Nucleus accumbens (tissue), 56 donors: ENCODE measurements around the gene PRLR.

Experiments used
- DNase-seq, 56 donors: peaks; one replicate each; lab custom pipeline; 2025; lab: John Stamatoyannopoulos, UW

The PRLR gene

GRCh38 chr5:35237580-35238376, 7.5 kb upstream of the PRLR start:
- DNase-seq, result no peak

- DNase-seq, result no peak
Measured at GRCh38 chr5:35236770-35237169, 6.5 kb upstream of the PRLR start.

DNA sequence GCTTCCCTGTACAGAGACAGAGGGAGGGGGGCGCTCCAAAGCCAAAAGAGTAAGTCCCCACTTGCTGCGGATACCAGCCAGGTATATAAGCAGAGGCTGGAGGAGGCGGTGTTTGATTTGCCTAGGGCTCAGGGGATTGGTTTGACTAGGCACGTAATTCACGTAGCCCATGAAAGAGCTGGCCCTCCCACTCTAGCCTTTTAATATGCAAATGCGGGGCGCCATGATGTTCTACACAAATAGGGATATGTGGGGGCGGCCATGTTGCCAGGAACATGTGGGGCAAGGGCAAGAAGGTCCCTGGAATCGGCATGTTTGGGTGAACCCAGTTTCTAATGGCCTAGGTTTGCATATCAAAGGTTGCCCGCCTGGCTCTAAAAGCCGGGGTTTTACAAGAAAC, 3.3 kb upstream of the PRLR start:
- DNase-seq, result no peak

GRCh38 chr5:35233121-35233520, 2.8 kb upstream of the PRLR start:
- DNase-seq, result no peak

GRCh38 chr5:35232124-35232523, 1.8 kb upstream of the PRLR start:
- no peak for DNase-seq

DNA sequence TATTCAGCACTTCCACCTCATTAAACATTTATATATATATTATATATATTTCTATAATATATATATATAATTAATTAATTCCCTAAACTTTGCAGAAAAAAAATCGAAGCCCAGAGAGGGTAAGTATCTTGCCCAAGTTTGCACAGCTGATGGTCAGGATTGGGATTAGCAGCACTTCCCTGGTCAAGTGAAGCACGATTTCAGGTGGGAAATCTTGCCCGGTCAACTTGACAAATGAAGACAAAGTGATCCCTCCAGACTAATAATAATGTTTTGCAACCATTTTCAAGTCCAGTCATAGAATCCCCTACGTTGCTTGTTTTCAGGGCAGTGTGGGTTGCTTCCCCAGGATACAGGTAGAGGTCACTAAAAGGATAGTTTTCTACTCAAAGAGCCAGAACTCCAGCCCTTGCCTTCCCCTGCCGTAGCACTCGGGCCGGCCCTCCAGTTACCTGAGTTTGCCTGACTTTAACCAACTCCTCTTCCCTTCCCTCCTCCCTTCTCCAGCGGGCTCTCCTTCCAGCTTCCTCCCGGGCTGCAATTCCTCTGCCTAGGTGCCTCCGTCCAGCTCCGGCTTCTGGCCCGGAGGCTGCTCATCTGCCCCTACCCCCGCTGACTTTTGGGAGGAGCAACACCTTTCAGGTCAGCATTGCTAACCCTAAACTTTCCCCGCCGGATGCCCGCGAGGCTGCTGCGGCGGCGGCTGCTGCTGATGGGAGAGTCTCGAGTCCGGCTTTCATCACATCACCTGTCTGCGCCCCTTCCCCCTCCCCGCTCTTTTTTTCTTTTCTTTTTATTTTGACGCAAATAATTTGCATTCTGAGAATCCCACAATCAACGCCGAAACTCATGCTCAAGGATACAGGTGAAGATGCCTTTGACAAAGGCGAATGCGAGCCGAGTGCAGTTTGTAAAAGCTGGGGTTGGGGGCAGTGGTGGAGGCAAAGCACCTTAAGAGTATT, 930 bp downstream of the PRLR start:
- peak in 1 of 56 donors; percentile 10 for DNase-seq

- DNase-seq, result no peak
Measured at GRCh38 chr5:35228310-35228709, 2.0 kb downstream of the PRLR start.

- no peak for DNase-seq
Measured at GRCh38 chr5:35227720-35228119, 2.6 kb downstream of the PRLR start.

DNA sequence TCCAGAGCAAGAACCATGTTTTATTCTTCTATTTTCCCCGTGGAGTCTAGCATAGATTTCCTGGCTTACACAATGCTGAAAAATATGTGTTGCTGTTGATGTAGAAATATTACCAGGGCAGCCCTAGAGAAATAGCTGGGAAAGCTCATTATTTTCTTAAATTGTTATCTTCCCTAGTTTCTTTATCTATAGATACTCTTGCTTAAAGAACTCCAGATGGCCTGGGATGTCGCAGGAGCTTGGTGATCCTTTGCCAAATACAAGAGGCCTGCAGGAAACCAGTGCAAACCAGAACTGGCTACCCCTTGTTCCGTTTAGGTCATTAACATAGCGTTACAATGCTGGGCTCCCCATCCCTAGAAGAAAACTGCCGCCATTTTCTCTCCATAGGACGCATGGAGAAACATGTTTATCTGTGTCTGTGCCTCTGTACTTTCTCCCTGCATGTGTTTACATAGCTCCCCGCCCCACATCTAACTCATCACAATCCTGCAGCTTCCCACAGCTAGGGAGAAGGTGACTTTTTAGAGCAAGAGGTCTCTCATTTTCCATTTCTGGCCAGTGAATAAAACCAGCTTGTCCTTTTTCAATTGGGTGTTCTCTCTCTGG, 6.4 kb downstream of the PRLR start:
- no peak for DNase-seq

DNA sequence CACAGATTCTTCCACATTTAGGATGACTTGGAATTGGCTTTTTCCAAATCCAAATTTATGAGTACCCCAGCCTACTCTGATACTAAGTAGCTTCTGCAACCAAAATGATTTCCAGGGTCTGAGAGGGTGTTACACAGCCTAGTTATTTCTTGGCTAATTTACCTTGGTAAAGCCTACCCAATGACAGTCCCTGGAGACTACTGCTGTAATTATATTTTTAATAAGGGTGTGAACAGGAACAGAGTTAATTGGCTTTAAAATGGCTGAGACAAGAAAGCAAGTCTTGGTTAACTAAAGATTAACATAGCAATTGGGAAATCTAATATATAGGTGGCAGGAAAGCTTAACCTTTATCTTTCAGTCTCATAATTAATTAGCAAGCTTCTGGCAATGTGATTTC, 9.3 kb downstream of the PRLR start:
- DNase-seq, result no peak

DNA sequence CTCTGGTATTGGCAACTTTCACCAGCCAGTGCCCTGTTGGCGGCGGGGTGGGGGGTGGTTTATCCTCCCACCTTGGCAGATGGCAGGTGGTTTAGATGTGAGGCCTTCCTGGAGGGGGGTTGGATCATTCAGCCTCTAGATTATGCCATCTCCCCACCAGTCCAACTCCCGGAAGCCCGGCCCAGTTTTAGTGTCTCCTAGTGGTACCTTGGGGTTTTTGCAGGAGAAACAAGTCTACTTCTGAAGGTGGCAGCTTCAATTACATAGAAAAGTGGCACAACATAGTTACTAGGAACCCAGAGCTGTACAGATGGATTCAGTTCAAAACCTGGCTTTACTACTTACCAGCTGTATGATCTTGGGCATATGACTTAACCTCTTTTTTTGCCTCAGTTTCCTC, 11.3 kb downstream of the PRLR start:
- no peak for DNase-seq

GRCh38 chr5:35214051-35214450, 16.2 kb downstream of the PRLR start:
- no peak for DNase-seq

- DNase-seq, result no peak
Measured at GRCh38 chr5:35213608-35214007, 16.7 kb downstream of the PRLR start.

- DNase-seq, result no peak
Measured at GRCh38 chr5:35212122-35212982, 17.9 kb downstream of the PRLR start.

- DNase-seq, result peak in 4 of 56 donors; percentile 12 to 35 (median 20)
Measured at GRCh38 chr5:35209862-35210261, 20.4 kb downstream of the PRLR start.

DNA sequence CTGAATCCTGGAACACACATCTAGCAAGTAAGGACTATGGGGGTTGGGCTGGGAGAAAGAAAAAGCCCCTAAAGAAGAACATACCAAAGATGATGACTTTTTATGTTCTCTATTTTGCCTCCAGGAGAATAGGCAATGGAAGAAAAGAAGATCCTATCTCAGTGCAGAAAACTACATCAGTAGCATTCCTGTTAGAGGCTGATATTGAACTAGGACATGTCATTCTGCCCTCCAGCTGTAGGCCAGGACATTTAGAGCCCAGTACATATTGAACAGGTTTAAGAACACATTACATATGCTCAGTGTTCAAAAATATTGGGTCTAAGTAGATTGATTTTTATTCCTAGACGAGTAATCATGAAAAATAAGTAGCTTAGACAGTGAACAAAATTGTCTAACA, 24.7 kb downstream of the PRLR start:
- no peak for DNase-seq

- no peak for DNase-seq
Measured at GRCh38 chr5:35205186-35205585, 25.1 kb downstream of the PRLR start.

GRCh38 chr5:35203403-35203802, 26.9 kb downstream of the PRLR start:
- no peak for DNase-seq

- peak in 9 of 56 donors; percentile 3 to 41 (median 14) for DNase-seq
Measured at GRCh38 chr5:35202319-35203111, 27.8 kb downstream of the PRLR start.
